GM03348 (cell line): Measurements from ENCODE around the gene SYT9.
"Not testable (repeated sequence)": the region's sequence is repeated elsewhere in the genome, so short reads cannot be mapped to it uniquely, and the experiment has no call there.

Source experiments
- DNase-seq: peaks from one replicate; pipeline ENCODE4 v3.0.0; 2012; ENCODE audit warnings: low spot score

SYT9 gene

DNA sequence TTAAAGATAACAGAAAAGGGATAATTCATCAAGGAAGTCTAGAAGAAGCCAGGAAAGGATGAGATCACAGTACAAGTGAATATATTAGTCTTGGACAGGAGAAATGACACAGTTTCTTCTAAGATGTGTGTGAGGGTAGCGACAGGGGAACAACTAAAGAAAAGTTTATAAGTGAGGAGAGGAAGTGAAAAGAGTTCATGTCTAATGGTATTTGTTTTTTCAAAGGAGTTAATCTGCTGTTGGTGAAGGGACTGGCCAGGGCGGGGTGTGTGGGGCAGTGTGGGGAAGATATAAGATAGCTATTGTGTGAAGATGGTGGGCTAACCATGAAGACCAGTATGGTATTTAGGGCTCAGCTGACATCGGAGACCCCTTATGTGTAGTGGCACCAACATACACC lies 254.5 kb downstream of the SYT9 start:
- no peak for DNase-seq

DNA sequence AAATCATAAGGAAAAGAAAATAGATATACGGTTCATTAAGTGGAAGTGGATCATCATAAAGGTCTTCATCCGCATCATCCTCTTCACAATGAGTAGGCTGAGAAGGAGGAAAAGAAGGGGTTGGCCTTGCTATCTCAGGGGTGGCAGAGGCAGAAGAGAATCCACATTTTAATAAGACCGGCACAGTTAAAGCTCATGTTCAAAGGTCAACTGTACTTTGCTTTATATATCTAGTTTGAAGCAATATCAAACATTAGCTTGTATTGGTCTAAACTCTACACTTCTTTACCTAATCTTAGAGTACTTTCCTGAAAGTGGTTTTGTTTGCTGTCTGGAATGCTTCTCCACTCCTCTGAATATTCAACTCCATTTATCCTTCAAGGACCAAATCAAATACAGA lies 256.4 kb downstream of the SYT9 start:
- no peak for DNase-seq

DNA sequence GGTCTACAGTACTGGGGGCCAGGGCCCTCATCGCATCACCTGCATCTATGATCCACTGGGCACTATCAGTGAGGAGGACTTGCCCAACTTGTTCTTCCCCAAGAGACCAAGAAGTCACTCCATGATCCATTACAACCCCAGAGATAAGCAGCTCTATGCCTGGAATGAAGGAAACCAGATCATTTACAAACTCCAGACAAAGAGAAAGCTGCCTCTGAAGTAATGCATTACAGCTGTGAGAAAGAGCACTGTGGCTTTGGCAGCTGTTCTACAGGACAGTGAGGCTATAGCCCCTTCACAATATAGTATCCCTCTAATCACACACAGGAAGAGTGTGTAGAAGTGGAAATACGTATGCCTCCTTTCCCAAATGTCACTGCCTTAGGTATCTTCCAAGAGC lies 258.3 kb downstream of the SYT9 start:
- DNase-seq: no peak

DNA sequence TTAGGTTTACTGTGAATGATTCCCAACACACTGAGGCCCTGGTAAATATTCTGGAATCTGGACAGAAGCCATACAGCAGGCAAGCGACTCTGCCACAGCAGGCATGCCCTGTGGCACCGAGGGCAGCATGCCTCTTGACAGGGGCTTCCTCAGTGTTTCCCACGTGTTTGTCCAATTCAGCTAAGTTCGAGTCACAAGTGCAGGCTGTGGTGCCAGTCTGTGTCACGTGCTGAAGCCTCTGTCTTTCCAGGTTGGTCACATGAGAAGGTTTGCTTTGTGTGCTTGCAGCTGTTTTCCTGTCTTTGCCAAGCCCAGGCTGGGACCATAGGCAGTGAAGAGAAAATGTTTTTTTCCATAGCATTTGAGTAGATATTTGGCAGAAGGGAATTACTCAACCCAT lies 259.7 kb downstream of the SYT9 start:
- DNase-seq: no peak

DNA sequence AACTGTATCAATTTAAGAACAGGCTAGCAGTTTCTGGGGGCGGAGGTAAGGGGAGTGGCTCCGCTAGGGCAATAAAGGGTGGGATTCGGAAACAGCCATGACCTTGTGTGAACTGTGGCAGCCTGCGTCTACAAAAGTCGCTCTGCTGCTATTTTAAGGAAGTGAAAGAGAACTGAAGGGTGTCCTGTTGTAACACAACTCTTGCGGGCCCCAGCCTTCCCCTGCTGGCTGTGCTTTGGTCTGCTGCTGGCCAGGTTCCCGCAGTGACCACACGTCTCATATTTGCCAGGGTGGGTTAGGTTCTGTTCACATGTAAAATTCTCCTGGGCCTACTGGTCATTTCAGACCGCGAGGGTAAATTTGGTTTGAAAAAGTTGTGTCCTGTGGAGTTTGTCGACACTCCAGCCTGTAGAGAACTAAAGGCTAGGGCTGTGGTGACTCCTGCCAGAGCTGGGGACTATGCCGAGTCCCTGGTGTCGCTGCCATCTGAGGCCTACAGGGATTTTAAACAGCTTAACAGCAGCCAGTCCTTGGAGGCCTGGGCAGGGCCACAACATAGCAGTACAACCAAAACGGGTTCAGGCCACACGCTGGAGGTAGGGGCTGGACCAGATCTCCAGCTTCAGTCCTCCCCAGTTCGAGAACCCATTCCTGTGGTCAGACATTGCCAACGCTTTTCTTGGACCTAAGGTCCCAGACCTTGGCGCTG lies 261.0 kb downstream of the SYT9 start:
- peak; percentile 56 for DNase-seq

DNA sequence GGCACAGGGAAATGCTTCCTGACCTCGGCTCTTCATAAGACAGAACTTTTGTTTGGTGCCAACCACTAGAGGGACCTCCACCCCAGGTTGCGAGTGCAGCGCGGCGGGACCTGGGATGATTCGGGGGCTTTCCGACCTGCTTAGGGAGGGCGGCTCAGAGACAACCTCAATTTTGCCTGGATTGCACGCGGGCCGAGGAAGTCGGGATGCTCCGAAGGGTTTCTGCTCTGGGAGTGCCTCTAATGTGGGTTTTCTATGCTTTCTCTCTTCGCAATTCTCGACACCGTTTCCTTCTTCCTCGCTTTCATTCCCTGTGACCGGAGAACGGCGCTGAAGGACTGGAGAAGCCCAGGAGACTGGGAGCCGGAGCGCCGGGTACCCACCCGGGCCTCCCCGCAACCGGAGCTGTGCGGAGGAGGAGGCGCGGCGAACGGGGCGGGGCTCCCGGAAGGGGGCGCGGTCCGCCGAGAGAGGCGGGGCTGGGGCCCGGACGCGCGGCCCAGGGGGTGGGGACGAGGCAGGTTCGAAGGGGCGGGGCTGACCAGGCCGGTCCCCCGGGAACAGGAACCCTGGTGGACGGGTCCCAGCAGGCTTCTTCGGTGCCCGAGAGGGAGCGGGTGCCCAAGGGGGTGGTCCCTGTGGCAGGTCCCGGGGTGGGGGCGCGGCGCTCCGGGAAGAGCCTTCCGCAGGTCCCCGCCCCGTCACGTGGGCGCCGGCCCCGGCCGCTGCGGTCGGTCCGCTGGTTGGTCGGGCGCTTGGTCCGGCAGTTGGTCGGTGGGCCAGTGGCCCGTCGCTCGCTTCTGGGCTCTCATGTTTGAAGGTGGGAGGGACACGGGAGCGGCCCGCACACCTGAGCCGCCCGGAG lies 261.8 kb downstream of the SYT9 start, which contains the start of gene PPFIBP2:
Gene PPFIBP2 (plus strand): TSS at position 766 of the 865 bp plus-strand sequence. CDS start 35,477 bp downstream, outside the sequence.
- peak; percentile 98 for DNase-seq

DNA sequence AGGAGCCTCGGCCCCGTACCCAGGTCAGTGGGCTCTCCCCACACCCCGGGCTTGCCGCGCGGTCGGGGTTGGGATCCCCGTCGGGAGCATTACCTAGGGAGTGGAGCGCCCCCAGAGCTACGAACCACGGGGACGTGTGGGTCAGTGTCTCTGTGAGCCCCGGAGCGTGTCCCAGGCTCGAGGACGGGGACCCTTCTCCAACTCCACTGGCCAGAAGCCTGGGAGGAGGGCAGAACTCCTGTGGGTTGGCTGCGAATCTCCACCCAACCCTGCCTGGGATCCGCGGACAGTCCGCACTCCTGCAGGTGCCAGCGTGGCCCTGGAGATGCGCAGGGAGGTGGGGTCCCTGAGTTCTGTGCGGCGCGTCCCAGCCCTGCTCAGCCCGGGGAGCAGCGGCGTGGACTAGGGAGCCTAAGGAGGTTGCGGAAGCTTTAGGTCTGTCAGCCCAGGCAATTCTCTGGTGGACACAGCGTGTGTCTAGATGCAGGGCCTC lies 262.4 kb downstream of the SYT9 start:
- peak; percentile 28 for DNase-seq

DNA sequence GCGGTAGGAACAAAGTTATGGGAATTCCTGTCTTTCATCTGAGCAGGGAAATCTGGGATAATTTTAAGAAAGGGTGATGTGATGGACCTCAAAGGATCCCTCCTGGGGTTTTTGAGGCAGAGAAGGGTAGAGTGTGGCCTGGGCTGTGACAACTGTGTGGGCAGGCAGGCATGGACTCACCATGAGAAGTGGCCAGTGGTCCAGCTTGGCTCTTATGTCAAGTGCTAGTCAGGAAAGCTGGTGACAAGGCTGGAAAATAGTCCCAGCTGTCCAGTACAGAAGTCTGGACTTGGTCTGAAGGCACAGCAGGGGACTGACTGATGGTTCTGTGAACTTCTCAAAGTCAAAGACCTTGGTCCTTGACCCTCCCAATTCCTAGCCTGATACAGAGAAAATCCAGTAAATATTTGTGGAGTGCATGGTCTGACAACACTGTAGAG lies 263.8 kb downstream of the SYT9 start:
- DNase-seq: no peak

DNA sequence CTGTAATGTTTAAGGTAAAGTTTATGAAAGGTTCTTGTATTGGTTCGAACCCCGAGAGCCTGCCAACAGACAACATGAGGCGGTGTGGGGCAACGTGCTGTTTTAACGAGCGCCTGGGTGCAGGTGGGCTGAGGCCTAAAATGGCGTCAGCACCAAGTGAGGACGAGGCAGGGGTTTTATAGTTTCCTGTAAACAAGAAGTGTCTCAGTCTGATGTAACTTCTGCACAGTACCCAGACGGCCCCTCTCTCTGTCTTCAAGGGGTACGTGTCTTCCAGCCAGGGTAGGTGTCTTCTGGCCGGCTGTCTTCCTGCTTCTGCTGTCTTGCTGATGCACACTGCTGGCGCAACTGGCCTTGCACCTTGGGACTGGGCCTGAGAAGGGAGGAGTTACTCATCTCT lies 264.8 kb downstream of the SYT9 start:
- no peak for DNase-seq

DNA sequence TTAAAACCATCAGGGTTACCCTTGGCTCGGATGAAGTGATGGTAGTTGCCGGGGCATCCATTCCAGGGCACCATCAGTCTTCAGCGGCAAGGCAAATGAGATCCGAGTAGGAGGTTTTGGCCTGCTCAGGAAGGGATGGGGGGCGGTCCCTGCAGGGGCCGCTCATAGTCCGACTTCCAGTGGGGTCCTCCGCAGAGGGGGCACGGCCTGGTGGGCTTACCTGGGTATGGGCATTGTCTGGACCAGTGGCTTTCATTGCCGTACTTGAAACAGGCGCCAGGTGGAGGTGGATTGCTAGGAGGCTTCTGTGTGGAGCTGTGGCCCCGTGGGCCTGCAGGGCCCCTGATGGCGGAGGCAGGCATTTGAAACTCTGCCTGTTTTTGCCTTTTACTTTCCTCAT lies 266.0 kb downstream of the SYT9 start:
- DNase-seq: not testable (repeated sequence)
